SU-DHL-6 (cell line): ENCODE data around the gene KIF17.

Experiments
- H2AFZ ChIP-seq: fragments of 200-600 bp; sonication (generic); 2 replicates; pipeline ENCODE4 v1.6.1; 2014; ENCODE audit warnings: low read depth, mild to moderate bottlenecking, moderate library complexity, mixed read lengths, antibody characterized with exemption, low read length; ENCODE audit not compliant: severe bottlenecking
- H3F3A ChIP-seq: fragments of 200-600 bp; shearing (Covaris generic); 2 replicates; pipeline ENCODE4 v1.6.0; 2016; ENCODE audit warnings: antibody characterized with exemption, mild to moderate bottlenecking; ENCODE audit not compliant: insufficient read depth
- H3K27ac ChIP-seq: fragments of 200-600 bp; sonication (generic); 2 replicates; pipeline ENCODE4 v1.5.1; 2016; ENCODE audit warnings: low read depth, mild to moderate bottlenecking, low read length, moderate library complexity, mixed read lengths
- H3K27me3 ChIP-seq: fragments of 200-600 bp; sonication (generic), shearing (Covaris generic); 2 replicates; pipeline ENCODE4 v1.6.0; 2014; ENCODE audit warnings: mild to moderate bottlenecking, low read length
- H3K36me3 ChIP-seq: fragments of 200-600 bp; sonication (generic); 2 replicates; pipeline ENCODE4 v1.6.1; 2014; ENCODE audit warnings: mild to moderate bottlenecking, low read length, mixed read lengths
- H3K4me2 ChIP-seq: fragments of 300-600, 200-600 bp; shearing (Covaris generic), sonication (generic); 2 replicates; pipeline ENCODE4 v1.6.0; 2014; ENCODE audit warnings: low read length, low read depth, mild to moderate bottlenecking; ENCODE audit not compliant: poor library complexity, severe bottlenecking
- H3K4me3 ChIP-seq: fragments of 200-600 bp; sonication (generic); 2 replicates; pipeline ENCODE4 v1.5.1; 2014; ENCODE audit warnings: antibody characterized with exemption, low read length, mild to moderate bottlenecking, mixed read lengths; ENCODE audit not compliant: insufficient read depth, poor library complexity, severe bottlenecking
- H3K79me2 ChIP-seq: fragments of 200-600 bp; sonication (generic); 2 replicates; pipeline ENCODE4 v1.6.1; 2014; ENCODE audit warnings: mild to moderate bottlenecking, low read length, moderate library complexity; ENCODE audit not compliant: insufficient read depth
- H3K9ac ChIP-seq: fragments of 200-600 bp; sonication (generic); 2 replicates; pipeline ENCODE4 v1.7.0; 2014; ENCODE audit warnings: mild to moderate bottlenecking, low read length
- H3K9me2 ChIP-seq: fragments of 200-600 bp; sonication (generic); replicated peaks from 2 replicates; pipeline ENCODE4 v1.6.1; 2014; ENCODE audit warnings: low read length; ENCODE audit not compliant: insufficient read depth
- H3K9me3 ChIP-seq: fragments of 200-600 bp; sonication (generic); 2 replicates; pipeline ENCODE4 v1.6.1; 2014; ENCODE audit warnings: low read length, mixed read lengths; ENCODE audit not compliant: insufficient read depth
- H4K20me1 ChIP-seq: fragments of 200-600 bp; sonication (generic); 2 replicates; pipeline ENCODE4 v1.6.1; 2014; ENCODE audit warnings: low read depth, mild to moderate bottlenecking, antibody characterized with exemption, low read length, moderate library complexity, mixed read lengths
- CTCF ChIP-seq: fragments of 200-600 bp; sonication (generic); IDR thresholded peaks from one replicate; pipeline ENCODE4 v1.5.1; 2017; ENCODE audit warnings: antibody characterized with exemption, mild to moderate bottlenecking, low read length, moderate library complexity; ENCODE audit not compliant: insufficient read depth, poor library complexity, severe bottlenecking
- EZH2phosphoT487 ChIP-seq: fragments of 200-600 bp; sonication (generic), shearing (Covaris generic); conservative IDR thresholded peaks from 2 replicates; pipeline ENCODE4 v1.6.1; 2018; ENCODE audit warnings: mild to moderate bottlenecking, antibody characterized with exemption, low read length, moderate library complexity, mixed read lengths

The KIF17 gene

GRCh38 chr1:20683614-20684013 lies 34.2 kb downstream of the KIF17 start:
- Histone ChIP-seq H4K20me1 (no peaks in the 10 kb centered on the region), H3K79me2 (no peaks in the 10 kb centered on the region), H2AFZ (no peak overlapping the region), H3K27me3 (no peaks in the 10 kb centered on the region), H3K9me3 (no peaks in the 10 kb centered on the region), H3F3A (no peaks in the 10 kb centered on the region), H3K9ac (no peak overlapping the region), H3K4me2 (no peak overlapping the region), H3K36me3 (no peaks in the 10 kb centered on the region), H3K27ac (no peak overlapping the region), H3K9me2 (no peaks in the 10 kb centered on the region), H3K4me3 (no peak overlapping the region)
- no peak for TF ChIP-seq CTCF

GRCh38 chr1:20682571-20683236 lies 35.1 kb downstream of the KIF17 start:
- no peaks in the 10 kb centered on the region for H4K20me1 ChIP-seq
- H3K4me2 ChIP-seq, result no peak overlapping the region
- H3K9me3 ChIP-seq, result 0 out of 2 replicates have a peak, but pooled peaks cover 3% of the 10 kb centered on the region
- no peaks in the 10 kb centered on the region for H3K9me2 ChIP-seq
- H2AFZ ChIP-seq, result no peak overlapping the region
- no peaks in the 10 kb centered on the region for H3K79me2 ChIP-seq
- H3K27ac ChIP-seq, result no peak overlapping the region
- no peak overlapping the region for H3K4me3 ChIP-seq
- H3K36me3 ChIP-seq, result no peaks in the 10 kb centered on the region
- H3K9ac ChIP-seq, result no peak overlapping the region
- no peaks in the 10 kb centered on the region for H3F3A ChIP-seq
- TF ChIP-seq CTCF (no peak), EZH2phosphoT487 (no peak)
- no peaks in the 10 kb centered on the region for H3K27me3 ChIP-seq

- no peaks in the 10 kb centered on the region for H3K79me2 ChIP-seq
- TF ChIP-seq CTCF (no peak), EZH2phosphoT487 (no peak)
- no peak overlapping the region for H3K4me2 ChIP-seq
- no peaks in the 10 kb centered on the region for H3F3A ChIP-seq
- no peaks in the 10 kb centered on the region for H3K36me3 ChIP-seq
- no peak overlapping the region for H3K9ac ChIP-seq
- no peak overlapping the region for H3K4me3 ChIP-seq
- H3K27ac ChIP-seq, result no peak overlapping the region
- H4K20me1 ChIP-seq, result no peaks in the 10 kb centered on the region
- H2AFZ ChIP-seq, result no peak overlapping the region
- H3K27me3 ChIP-seq, result no peaks in the 10 kb centered on the region
- no peaks in the 10 kb centered on the region for H3K9me2 ChIP-seq
- 0 out of 2 replicates have a peak, but pooled peaks cover 3% of the 10 kb centered on the region for H3K9me3 ChIP-seq
Measured at GRCh38 chr1:20681999-20682398, 35.8 kb downstream of the KIF17 start.
